ENCODE results near the gene BEGAIN.

The BEGAIN gene

GRCh38 chr14:100580316-100581227, 6.6 kb downstream of the BEGAIN start:
- in situ Hi-C loops (cut with MboI; ENCODE audit: low sequenced_read_pairs, unreplicated experiment) = no loop called here
- TF ChIP-seq, protein P1, sequence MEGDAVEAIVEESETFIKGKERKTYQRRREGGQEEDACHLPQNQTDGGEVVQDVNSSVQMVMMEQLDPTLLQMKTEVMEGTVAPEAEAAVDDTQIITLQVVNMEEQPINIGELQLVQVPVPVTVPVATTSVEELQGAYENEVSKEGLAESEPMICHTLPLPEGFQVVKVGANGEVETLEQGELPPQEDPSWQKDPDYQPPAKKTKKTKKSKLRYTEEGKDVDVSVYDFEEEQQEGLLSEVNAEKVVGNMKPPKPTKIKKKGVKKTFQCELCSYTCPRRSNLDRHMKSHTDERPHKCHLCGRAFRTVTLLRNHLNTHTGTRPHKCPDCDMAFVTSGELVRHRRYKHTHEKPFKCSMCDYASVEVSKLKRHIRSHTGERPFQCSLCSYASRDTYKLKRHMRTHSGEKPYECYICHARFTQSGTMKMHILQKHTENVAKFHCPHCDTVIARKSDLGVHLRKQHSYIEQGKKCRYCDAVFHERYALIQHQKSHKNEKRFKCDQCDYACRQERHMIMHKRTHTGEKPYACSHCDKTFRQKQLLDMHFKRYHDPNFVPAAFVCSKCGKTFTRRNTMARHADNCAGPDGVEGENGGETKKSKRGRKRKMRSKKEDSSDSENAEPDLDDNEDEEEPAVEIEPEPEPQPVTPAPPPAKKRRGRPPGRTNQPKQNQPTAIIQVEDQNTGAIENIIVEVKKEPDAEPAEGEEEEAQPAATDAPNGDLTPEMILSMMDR (IDR thresholded peaks at IDR 0.05; ENCODE audit: borderline replicate concordance, control extremely low read depth, extremely low read depth, insufficient read depth, missing control alignments) = no peak

DNA sequence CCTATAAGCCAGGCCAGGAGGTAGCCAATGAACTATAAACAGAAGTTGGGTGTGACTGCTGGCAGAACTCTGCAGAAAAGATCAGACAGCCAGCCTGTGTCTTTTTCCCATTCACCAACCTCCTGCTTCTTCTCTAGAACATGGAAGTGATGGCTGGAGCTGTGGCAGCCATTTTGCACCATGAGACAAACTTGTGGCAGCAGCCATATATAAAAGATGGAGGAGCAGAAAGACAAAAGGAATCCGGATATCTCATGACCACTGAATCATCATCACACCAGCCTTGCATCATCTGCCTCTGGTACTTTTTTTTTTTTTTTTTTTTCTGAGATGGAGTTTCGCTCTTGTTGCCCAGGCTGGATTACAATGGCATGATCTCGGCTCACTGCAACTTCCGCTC, 8.7 kb downstream of the BEGAIN start:
- no peak for DNase-seq (ENCODE audit: low spot score)
- in situ Hi-C loops (cut with MboI; ENCODE audit: low sequenced_read_pairs, unreplicated experiment) = no loop called here
- TF ChIP-seq, protein P1 (IDR thresholded peaks at IDR 0.05; ENCODE audit: borderline replicate concordance, control extremely low read depth, extremely low read depth, insufficient read depth, missing control alignments) = no peak

More at GRCh38 chr14:100580316-100581227, 6.6 kb downstream of the BEGAIN start:
- DNase-seq (ENCODE audit: low spot score) = no peak

DNA sequence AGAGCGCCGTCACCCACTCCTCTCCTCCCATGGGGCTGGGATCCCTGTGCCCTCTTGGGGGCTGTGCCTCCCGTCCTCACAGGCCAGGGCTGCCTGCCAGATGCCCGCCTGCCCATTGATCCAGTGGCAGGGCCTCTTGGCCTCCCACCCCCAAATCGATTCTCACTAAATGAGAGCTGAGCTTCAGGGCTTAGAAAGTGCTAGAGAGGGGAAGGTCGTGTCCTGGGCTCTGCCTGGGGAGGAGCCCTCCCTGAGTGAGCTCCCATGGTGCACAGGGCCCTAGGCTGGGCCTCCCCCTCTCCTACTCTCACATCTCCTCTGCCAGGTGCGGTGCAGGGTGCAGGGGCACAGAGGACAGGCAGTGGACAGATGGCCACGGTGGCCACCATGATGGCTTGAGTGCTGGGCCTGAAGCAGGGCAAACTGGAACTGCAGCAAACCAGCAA, 9.2 kb downstream of the BEGAIN start:
- TF ChIP-seq, protein P1 (IDR thresholded peaks at IDR 0.05; ENCODE audit: borderline replicate concordance, control extremely low read depth, extremely low read depth, insufficient read depth, missing control alignments) = no peak
- DNase-seq (ENCODE audit: low spot score) = no peak
- in situ Hi-C loops (cut with MboI; ENCODE audit: low sequenced_read_pairs, unreplicated experiment) = no loop called here

DNA sequence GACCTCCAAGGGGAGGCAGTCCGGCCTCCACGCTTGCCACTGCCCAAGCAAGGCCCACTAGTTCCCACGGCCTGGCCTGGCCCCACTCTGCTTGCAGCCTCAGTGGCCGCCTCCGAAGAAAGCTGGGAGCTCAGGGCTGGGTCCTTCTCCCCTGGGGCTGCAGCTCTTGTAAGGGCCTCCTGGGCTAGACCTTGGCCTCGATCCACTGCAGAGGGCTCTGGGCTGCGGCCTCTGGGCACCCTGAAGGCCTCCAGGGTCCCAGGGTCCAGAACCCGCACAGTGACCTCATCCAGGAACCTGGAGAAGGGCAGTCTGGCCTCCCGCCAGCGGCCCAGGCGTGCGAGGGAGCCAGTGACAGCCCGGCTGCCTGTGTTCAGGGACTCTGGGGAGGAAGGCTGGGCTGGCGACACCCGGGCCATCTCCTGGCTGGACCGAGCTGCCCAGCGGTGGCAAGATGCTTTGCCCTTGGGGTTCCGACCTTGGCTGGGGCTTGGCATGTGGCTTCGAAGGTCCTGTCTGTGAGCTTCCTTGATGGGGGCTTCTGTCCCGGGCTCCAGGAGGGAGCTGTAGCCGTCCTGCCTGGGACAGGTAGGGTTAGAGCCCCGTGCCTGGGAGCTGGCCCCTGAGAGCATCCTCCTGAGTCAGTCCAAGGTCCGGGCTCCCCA, 9.8 kb downstream of the BEGAIN start:
- in situ Hi-C loops (cut with MboI; ENCODE audit: low sequenced_read_pairs, unreplicated experiment) = no loop called here
- DNase-seq (ENCODE audit: low spot score) = no peak
- TF ChIP-seq, protein P1 (IDR thresholded peaks at IDR 0.05; ENCODE audit: borderline replicate concordance, control extremely low read depth, extremely low read depth, insufficient read depth, missing control alignments) = no peak

DNA sequence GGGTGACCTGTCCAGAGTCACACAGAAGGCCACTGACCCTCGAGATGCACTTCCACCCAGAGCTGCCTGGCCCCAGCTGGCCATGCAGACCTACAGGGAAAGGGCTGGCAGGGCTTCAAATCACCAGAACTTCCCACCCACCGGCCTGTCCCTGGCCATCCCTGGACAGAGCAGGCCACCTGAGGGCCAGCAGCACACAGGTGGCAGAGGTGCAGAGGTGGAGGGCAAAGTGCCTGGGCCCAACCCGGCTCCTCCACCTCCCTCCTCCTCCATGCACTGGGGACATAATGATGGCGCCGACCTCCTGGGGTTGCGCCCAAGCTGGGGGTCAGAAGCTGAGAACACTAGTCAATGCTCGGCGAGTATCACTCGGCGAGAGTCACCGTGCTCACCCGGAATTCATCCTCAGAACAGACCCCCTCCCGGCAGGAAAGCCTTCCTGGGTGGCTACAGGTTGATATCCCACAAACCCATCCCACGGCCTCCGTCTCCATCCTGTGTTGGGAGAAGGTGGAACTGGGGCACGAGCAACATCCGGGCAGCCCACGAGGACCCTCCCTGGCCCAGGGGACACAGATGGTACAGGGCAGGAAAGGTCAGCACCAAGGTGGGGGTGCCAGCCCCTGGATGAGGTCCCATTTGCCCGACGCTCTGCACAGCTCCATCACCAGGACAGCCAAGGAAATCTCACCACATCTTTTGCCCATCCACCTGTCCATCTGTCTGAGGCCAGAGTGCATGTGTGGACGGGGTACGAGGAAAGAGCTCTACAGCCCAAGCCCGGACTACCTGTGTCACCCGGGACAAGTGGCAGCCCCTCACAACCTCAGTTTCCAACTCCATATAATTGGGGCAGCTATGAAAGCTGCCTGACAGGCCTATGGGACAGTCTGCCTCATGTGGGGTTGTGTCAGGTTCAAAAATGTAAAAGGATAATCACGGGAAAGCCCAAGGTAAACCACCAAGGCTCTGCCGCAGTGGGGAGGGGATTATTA, 10.8 kb downstream of the BEGAIN start:
- in situ Hi-C loops (cut with MboI; ENCODE audit: low sequenced_read_pairs, unreplicated experiment) = no loop called here
- no peak for DNase-seq (ENCODE audit: low spot score)
- TF ChIP-seq, protein P1 (IDR thresholded peaks at IDR 0.05; ENCODE audit: borderline replicate concordance, control extremely low read depth, extremely low read depth, insufficient read depth, missing control alignments) = no peak
